ENCODE measurements around the gene MYOM1.

- no peak for TF ChIP-seq CTCF (conservative IDR thresholded peaks at IDR 0.05; ENCODE audit: low read length)
- no peak for TF ChIP-seq EZH2phosphoT487 (IDR thresholded peaks at IDR 0.05; ENCODE audit: borderline replicate concordance, low read depth, low read length)
These were observed 5.8 kb upstream of the MYOM1 start for GRCh38 chr18:3225588-3225987.
